Stomach (tissue), 9 donors: ENCODE results near the gene SLC16A5. TPM values are rescaled to one million over a fixed set of nuclear protein-coding genes. Genes with fewer than 3 reads are reported as not detected.
A peak's percentile ranks its signal among the peaks of the same experiment; 100 is the strongest.

Experiments used
- DNase-seq, 2 donors: peaks; one replicate each; pipeline versions ENCODE4 v3.0.0 to v3.0.0-alpha.2; 2013 to 2019
- H3K27ac ChIP-seq, 5 donors: fragments of 200-600 bp in 4 of 5; sonication (generic) in 4 of 5; one replicate each; pipeline ENCODE4 v1.5.1; 2013 to 2019; ENCODE audit warnings: mild to moderate bottlenecking in 1 of 5, moderate library complexity in 1 of 5
- H3K27me3 ChIP-seq, 3 donors: fragments of 200-600 bp; sonication (generic); one replicate each; pipeline ENCODE4 v1.5.1; 2017 to 2019; ENCODE audit warnings: mixed run types in 1 of 3
- H3K36me3 ChIP-seq, 4 donors: fragments of 200-600 bp; sonication (generic); 1 replicate in 3 of 4; 2 replicates in 1 of 4; pipeline ENCODE4 v1.5.1; 2016 to 2019
- H3K4me1 ChIP-seq, 4 donors: fragments of 200-600 bp; sonication (generic); one replicate each; pipeline ENCODE4 v1.5.1; 2016 to 2019
- H3K4me3 ChIP-seq, 4 donors: fragments of 200-600 bp; sonication (generic) in 3 of 4; one replicate each; pipeline ENCODE4 v1.5.1; 2016 to 2019; ENCODE audit warnings: mild to moderate bottlenecking in 1 of 4
- H3K9me3 ChIP-seq, 4 donors: fragments of 200-600 bp; sonication (generic); one replicate each; pipeline ENCODE4 v1.5.1; 2016 to 2019
- CTCF ChIP-seq, 7 experiments: fragments of 450-650 bp in 4 of 7; fragments of 200-600 bp in 3 of 7; sonication (generic) in 3 of 7; IDR thresholded peaks; one replicate each; pipeline ENCODE4 v1.5.1; 2016 to 2019; ENCODE audit warnings: antibody characterized with exemption in 7 of 7, control low read depth in 2 of 7, mild to moderate bottlenecking in 1 of 7
- EP300 ChIP-seq: sonication (generic); formaldehyde crosslinking; IDR thresholded peaks from one replicate; pipeline ENCODE4 v1.6.1; 2017; ENCODE audit warnings: antibody characterized with exemption
- POLR2A ChIP-seq, 4 donors: fragments of 450-650 bp; IDR thresholded peaks; one replicate each; pipeline ENCODE4 v1.6.1; 2016; ENCODE audit warnings: antibody characterized with exemption in 4 of 4, control low read depth in 2 of 4, mild to moderate bottlenecking in 1 of 4, moderate library complexity in 1 of 4
- POLR2AphosphoS5 ChIP-seq, 3 donors: sonication (generic); formaldehyde crosslinking; IDR thresholded peaks; one replicate each; pipeline ENCODE4 v1.6.1; 2016; ENCODE audit warnings: antibody characterized with exemption in 3 of 3
- WGBS, 5 donors: extraction: QIAGEN DNeasy Blood & Tissue Kit in 3 of 5; methylation state at CpG; one replicate each; pipeline versions ENCODE4 v1.1.5 to v1.1.7; 2013 to 2018; 5-methylcytosine and 5-hydroxymethylcytosine counted together
- intact Hi-C: fragments of 100-400 bp; cut with DNase I; formaldehyde crosslinking; loops from one replicate; pipeline ENCODE4 v1.15.1; 2023; ENCODE audit warnings: low total_unique reads
- polyA plus RNA-seq, 3 donors: library from polyadenylated mRNA; stranded (reverse); fragments of 200-250 nt; gene quantifications; one replicate each; pipeline ENCODE4 v1.2.3, GENCODE V29; 2013
- total RNA-seq, 5 donors: library from RNA; depleted of rRNA; stranded (reverse); fragments of >200 nt; gene quantifications; one replicate each; pipeline versions ENCODE4 v1.1.0 to v1.2.3, GENCODE V29; 2014 to 2016
- donor health status: healthy with polysubstance abuse.
- donor health status: Bipolar disorder and iron deficiency.
- donor health status: healthy.

SLC16A5 gene
- total and polyA plus RNA-seq, 8 donors = 6.8 to 132 (median 36.5) TPM

- H3K36me3 ChIP-seq = no peaks in the 10 kb centered on the region
- H3K27me3 ChIP-seq = no peaks in the 10 kb centered on the region
- intact Hi-C loops = no loop called here
- no peak for DNase-seq
- TF ChIP-seq EP300 (no peak), POLR2A (IDR thresholded peaks at IDR 0.05) (no peak), CTCF (IDR thresholded peaks at IDR 0.05) (no peak), POLR2AphosphoS5 (IDR thresholded peaks at IDR 0.05) (no peak)
- H3K27ac ChIP-seq = peak overlapping the region; percentile 86 to 95 (median 92)
- peak overlapping the region; percentile 43 to 59 (median 52) for H3K4me3 ChIP-seq
- H3K4me1 ChIP-seq = peaks cover 30 to 71% (median 50%) of the 10 kb centered on the region in 4 donors
- no peaks in the 10 kb centered on the region for H3K9me3 ChIP-seq
- WGBS, 5 donors = 23 to 86% (median 49%) methylated on average over 7 to 12 of the region's 12 CpGs
Observed at GRCh38 chr17:75087182-75087557, 584 bp upstream of the SLC16A5 start.

GRCh38 chr17:75088465-75089417 lies 987 bp downstream of the SLC16A5 start:
- peak overlapping the region; percentile 43 to 59 (median 52) for H3K4me3 ChIP-seq
- no peaks in the 10 kb centered on the region for H3K36me3 ChIP-seq
- WGBS, 5 donors = 51 to 68% (median 59%) methylated on average over 5 to 11 of the region's 11 CpGs
- no peaks in the 10 kb centered on the region for H3K27me3 ChIP-seq
- H3K9me3 ChIP-seq = no peaks in the 10 kb centered on the region
- TF ChIP-seq POLR2AphosphoS5 (IDR thresholded peaks at IDR 0.05) (peak in 2 of 3 donors; percentile 79 to 86), POLR2A (IDR thresholded peaks at IDR 0.05) (peak in 1 of 4 donors; percentile 24), EP300 (no peak), CTCF (IDR thresholded peaks at IDR 0.05) (no peak)
- DNase-seq = peak; percentile 60 to 71
- peak overlapping the region; percentile 86 to 95 (median 92) for H3K27ac ChIP-seq
- intact Hi-C loops = no loop called here
- peaks cover 41 to 84% (median 65%) of the 10 kb centered on the region in 4 donors for H3K4me1 ChIP-seq

- TF ChIP-seq POLR2A (IDR thresholded peaks at IDR 0.05) (no peak), POLR2AphosphoS5 (IDR thresholded peaks at IDR 0.05) (peak in 1 of 3 donors; percentile 38)
- no peaks in the 10 kb centered on the region for H3K36me3 ChIP-seq
- DNase-seq = peak; percentile 57 to 68
- 25 to 51% (median 30%) methylated on average over 18 to 19 of the region's 19 CpGs for WGBS, 5 donors
- peaks cover 48 to 100% (median 87%) of the 10 kb centered on the region in 4 donors for H3K4me1 ChIP-seq
- H3K9me3 ChIP-seq = no peaks in the 10 kb centered on the region
- H3K4me3 ChIP-seq = peak overlapping the region in 1 of 4 donors; percentile 2
- intact Hi-C loops = no loop called here
- no peaks in the 10 kb centered on the region for H3K27me3 ChIP-seq
- H3K27ac ChIP-seq = peak overlapping the region; percentile 69 to 92 (median 86)
Observed at GRCh38 chr17:75090871-75091854, 3.4 kb downstream of the SLC16A5 start.

GRCh38 chr17:75091855-75092327 lies 4.1 kb downstream of the SLC16A5 start:
- intact Hi-C loops = no loop called here
- Histone ChIP-seq H3K4me1 (peaks cover 50 to 100% (median 90%) of the 10 kb centered on the region in 4 donors), H3K9me3 (no peaks in the 10 kb centered on the region), H3K27ac (peak overlapping the region; percentile 69 to 92 (median 86)), H3K27me3 (no peaks in the 10 kb centered on the region), H3K4me3 (no peak overlapping the region), H3K36me3 (no peaks in the 10 kb centered on the region)
- 32 to 66% (median 44%) methylated on average over 9 to 10 of the region's 10 CpGs for WGBS, 5 donors
- TF ChIP-seq POLR2A (IDR thresholded peaks at IDR 0.05) = no peak
- no peak for TF ChIP-seq EP300
- no peak for TF ChIP-seq CTCF (IDR thresholded peaks at IDR 0.05)
- peak in 1 of 3 donors; percentile 24 for TF ChIP-seq POLR2AphosphoS5 (IDR thresholded peaks at IDR 0.05)
- DNase-seq = peak; percentile 61 to 91
